NCI-H510A (cell line): ENCODE results near the gene ZMYM2.
"Not testable (repeated sequence)": the region's sequence is repeated elsewhere in the genome, so short reads cannot be mapped to it uniquely, and the experiment has no call there.

Source experiments
- DNase-seq: peaks from one replicate; lab custom pipeline; 2025; lab: John Stamatoyannopoulos, UW

Gene ZMYM2

DNA sequence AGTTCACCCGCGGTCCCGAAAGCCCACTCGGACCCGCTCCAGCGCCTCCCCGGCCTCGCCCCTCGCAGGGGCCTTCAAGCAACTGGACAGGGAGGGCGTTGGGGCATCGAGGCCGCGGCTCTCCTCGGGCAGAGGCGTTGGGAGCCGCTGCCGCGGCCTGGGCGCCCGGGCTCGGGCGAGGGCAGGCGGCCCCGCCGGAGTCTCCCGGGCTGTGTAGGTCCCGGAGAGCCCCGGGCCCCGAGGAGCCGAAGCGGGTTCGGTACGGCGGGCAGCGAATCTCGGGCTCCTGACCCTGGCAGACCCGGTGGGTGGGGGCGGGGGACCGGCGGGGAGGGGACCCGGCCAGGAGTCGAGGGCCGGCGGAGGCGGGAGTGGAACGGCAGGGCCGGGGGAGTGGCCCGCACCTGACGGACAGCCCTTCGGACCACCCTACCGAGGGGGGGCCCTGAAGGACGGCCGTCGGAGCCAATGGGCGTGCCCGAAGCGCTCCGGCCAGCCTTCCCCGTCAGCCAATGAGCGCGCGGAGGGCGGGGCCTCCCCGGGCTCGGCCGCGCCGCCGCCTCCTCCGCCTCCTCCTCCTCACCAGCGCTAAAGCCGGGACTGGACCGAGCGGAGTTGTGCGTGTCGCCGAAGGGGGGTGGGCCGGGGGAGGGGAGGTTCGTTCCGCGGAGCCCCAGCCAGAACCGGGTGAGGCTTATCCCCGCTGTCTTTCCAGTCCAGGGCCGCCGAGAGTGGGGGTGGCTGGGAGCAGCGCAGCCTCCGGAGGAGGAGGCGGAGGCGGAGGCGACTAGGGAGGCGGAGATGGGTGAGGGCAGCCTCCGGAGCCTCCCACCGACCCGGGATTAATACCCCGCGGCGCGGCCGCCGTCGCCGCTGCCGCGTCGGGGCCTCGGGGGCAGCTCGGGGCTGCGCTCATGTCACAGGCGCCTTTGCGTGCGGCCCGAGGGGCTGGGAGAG lies at the start of gene ZMYM2:
Gene ZMYM2, plus strand, starts transcription at position 573 of the 957 bp plus-strand sequence. CDS start 34,346 bp downstream, outside the sequence.
- DNase-seq: peak; percentile 91

DNA sequence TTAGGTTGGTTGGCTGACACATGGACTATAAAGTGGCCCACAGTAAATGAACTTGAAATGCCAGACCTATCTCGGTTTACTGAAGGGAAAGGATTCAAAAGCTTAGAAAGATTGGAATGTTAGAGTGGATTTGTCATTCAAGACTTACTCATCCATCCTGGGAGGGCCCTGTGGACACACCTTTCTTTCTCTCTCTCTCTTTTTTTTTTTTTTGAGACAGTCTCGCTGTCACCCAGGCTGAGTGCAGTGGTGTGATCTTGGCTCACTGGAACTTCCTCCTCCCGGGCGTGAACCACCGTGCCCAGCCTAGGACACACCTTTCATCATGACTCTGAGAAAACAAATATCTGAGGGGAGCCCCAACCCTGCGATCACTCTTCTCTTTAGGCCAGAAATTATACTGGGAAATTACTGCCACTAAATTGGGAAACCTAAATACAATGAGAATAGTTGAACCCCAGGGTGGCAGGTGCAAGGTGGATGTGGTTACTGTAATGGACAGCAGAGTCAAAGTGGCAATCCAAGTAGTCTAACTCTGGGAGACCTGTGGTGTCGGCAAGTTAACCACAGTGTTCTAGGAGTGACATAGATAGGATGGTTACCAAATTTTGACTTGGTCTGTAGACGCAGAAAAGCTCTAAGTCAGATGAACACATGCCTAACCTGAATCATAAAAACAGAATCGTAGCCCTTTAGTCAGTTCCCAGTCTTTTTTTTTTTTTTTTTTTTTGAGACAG lies 48.0 kb upstream of the ZMYM2 start:
- DNase-seq: no peak

DNA sequence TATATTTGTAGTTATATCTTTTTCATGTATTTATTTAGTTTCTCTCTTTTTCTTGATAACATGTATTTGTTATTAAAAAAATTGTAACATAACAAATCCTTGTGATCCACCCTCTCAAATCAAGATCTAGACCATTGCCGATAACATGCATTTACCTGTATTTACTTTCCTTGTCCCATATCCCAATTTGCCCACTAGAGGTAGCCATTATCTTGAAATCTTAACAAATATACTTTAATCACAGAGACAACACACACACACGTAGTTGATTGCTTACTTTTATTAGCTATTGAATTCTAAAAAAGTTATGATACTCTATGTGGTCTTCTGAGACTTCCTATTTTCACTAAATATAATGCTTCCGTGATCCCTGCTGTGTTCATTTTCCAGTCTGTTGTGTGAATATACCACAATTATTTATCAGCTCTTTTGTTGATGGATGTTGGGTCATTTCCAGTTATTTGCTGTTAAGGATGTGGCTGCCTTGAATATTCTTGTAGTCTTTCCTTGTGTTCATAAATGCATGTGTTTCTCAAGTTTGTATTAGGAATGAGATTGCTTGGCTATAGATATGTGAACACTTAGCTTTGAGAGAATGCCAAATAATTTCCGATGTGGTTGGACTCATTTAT lies 31.3 kb upstream of the ZMYM2 start:
- DNase-seq: no peak

DNA sequence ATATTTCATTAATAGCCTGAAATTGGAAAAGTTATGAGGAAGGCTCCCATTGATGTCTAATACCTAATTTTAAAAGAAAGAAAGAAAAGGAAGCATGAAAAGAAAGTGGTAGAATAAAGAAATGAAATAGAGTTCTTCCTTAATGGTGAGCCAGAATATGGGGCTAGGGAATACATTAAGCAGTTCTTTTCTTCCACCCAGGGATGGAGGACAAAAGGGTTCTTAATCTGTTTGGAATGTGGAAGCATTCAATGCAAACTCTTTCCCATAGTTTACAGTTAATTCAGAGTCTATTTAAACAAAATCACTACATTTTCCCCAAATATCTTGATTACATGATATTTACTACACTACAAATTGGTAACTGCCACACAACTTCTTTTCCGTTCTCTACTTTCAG lies 18.4 kb upstream of the ZMYM2 start:
- no peak for DNase-seq

DNA sequence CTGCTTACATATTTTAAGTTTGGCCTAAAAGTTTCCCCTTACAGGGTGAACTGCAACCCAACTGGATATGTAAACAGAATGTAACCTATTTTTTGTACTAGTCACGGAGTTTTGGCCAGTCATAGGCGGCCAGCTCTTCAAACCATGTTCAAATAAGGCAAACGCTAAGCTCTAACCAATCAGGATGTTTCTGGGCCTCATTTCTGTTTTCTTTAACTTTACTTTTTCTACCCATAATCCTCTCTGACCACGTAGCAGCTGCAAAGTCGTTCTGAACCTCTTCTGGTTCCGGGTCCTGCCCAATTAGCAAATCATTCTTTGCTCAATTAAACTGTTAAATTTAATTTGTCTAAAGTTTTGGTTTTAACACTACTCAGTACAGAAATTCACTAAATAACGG lies 8.2 kb upstream of the ZMYM2 start:
- DNase-seq: no peak

DNA sequence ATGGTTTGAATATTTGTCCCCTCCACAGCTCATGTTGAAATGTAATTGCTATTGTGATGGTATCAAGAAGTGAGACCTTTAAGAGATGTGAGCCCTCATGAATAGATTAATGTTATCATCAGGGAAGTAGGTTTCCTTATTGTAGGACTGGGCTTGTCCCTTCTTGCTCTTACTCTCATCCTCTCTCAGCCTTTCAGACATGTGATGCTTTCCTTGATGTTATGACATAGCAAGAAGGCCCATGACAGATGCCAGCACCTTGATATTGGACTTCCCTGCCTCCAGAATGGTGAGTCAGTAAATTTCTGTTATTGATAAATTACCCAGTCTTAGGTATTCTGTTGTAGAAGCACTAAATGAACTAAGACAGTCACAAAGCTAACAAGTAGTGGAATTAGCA lies 5.7 kb upstream of the ZMYM2 start:
- DNase-seq: no peak

DNA sequence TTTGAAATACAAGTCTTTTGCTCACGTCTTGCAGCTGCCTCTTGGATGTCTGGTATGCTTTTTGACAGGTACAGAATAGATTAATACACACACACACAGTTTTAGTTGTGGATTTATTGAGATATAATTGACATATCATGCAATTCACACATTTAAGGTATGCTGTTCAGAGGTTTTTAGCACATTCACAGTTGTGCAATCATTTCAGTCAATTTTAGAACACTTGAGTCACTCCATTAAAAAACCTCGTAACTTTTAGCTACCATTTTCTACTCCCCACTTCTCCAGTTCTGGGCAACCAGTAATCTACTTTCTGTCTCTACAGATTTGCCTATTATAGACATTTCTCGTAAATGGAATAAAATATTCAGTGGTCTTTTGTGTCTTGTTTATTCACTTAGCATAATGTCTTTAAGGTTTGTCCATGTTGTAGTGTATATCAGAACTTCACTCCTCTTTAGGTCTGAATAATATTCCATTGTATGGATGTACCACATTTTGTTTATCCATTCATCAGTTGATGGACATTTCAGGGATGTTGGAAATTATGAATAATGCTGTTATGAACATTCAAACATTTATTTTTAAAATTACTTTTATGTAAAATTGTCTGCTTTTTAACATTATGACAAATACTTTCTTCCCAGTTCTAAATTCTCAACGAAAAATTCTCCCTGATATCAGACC lies 2.5 kb upstream of the ZMYM2 start:
- no peak for DNase-seq

DNA sequence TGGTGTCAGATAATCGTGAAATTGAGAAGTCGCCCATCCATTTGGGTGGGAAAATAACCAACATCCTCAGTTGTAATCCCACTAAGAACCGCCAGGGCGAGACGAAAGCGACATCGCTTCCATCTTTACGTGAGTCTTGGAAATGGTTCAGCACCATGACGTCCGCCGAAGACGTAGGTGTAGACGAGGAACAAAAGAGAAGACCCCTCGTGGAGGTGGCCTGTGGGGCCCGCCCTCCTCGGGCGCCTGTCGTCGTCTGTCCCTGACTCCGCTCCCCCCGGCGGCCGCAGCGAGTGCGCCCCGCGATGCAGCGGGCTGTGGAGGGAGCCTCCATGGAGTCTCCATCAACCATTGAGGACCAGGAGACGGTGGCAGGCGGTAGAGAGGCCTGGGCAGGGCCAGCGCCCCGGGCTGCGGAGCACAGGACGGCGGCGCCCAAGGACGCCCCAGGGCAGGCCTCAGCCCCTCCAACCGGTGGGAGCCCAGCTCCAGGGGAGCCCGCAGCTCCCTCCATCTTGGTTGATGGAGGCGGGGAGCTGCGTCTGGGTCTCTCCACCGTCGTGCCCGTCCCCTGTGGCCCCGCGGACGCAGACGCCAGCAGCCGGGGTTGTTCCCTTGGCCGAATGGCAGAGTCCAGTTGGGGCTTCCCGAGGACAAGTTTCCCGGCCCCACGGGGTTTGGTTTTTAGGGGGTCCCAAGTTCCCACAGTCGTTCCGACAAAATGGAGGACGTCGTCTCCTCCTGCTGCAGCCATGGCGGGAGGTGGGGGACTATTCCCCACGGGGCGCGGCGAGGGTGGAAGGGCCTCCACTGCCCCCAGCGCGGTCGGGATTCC lies 990 bp upstream of the ZMYM2 start:
- peak; percentile 61 for DNase-seq

DNA sequence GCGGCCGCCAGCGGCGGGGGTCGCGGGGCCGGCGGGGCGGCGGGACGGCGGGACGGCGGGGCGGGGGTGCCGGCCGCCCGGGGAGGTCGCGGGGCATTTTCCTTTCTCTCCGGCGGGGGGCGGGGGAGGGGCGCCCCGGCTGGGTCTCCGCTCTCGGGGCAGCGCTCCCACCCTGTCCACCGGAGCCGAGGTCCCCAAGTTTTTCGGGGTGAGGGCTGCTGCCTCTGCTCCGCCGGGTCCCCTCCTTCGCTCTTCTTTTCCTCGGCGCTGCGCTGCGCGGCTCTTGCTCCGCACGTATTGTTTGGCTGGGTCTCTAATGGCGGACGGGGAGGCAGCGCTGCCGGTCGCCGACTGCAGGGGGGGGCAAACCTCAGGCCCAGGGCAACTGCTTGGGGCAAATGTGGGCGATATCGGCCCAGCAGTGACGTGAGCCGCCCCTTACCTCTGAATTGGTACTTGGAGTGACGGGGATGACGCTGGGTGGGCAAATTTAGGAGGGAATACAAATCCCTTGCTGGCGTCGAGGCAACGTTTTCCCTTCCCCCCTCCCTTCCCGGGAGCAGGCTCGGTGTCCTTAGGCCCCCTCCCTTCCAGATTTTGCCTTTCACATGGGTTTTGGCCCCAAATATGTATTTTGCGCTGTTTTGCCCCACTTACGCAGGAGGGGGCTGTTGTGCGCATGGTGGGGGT lies 759 bp downstream of the ZMYM2 start:
- DNase-seq: peak; percentile 20

DNA sequence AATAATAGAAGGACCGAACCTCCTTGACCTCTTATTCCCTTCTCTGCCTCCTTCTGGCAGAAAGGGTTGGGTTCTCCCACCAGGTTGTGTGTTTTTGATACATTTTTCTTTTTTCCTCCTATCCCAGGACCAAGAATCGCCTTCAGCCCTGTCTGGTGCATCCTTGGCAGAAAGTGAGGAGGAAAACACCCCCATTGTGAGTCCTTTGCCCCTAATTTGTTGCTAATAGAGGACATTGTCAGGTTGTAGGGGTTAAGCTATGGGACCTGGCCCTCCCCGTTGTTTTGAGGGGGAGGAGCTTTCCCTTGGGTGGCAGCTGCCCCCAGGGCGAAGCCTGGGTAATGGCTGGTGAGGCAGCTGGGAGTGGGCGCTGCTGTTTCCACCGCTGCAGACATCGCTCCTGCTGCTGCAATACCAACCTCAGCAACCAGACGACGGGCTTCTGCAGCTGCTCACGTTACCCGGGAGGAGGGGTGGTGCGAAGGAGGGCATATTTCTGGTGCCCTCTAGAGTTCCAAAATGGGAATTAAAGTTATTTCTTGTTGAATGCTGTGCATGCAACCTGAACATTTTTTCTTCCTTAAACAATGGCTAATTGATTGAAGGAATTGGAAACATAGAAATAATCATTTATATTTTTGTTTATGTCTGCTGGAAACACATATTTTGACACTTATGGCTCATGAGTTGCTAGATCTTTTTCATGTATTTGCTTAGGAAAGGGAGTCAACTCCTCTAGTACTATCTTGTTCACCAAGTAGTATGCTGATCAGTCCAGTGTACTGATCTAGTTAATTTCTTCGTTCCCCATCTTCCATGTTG lies 1.5 kb downstream of the ZMYM2 start:
- DNase-seq: peak; percentile 86

DNA sequence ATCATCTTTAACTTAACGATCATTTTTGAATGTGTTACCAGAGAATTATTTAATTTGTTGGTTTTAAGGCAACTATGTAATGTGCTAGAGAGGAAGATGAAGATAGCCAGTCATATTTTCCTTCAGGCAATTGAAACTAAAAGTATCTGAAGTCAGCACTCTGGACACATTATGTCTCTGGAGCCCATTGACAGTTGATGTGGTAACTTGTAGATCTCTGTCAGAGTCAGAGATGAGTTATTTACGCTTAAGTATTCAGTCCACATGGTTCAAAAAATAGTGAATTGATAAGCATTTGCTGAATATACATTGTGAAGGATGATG lies 2.1 kb downstream of the ZMYM2 start:
- no peak for DNase-seq

DNA sequence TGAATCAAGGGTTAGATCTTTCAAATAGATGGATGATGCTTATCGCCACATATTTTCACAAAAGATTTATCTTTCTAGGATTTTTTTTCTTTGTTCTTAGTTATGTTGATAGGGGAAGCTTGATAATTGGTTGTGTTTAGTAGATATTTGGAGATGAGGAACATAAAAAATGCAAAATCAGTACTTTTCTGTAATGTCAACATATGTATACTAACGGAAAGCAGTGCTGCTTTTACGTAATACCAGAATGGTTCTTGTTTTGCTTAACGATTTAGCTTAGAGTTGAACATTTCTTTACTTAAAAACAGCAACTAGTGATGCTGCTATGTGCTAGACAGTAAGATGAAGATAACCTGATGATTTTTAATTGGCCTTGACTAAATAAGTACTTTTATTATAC lies 3.0 kb downstream of the ZMYM2 start:
- DNase-seq: no peak

DNA sequence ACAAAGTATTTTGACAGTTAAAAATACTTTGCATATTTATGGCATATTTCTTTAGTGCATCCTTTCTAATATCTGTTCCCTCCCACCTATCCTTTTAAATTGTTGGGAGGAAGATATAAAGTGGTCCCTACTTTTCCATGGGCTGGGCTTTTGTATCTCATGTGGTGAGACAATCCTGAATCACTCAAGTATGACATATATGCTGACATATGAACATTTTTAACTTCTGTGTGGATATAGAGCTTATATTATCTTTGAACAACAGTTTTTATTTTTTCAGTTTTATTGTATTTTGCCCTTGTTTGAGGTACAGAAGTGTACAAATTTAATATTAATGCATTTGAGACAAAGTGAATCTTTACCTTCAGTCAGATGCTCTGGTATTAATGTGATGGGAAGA lies 3.4 kb downstream of the ZMYM2 start:
- no peak for DNase-seq

DNA sequence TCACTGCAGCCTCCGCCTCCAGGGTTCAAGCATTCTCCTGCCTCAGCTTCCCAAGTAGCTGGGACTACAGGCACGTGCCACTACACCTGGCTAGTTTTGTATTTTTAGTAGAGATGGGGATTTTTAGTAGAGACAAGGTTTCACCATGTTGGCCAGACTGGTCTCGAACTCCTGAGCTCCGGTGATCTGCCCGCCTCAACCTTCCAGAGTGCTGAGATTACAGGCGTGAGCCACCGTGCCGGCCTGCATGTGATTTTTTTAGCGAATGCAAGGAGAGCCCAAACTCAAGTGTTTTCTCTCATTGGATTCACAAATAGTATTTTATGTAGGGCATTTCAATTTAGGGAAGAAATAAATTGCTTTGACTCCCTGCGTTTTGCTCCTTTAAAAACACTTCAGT lies 4.4 kb downstream of the ZMYM2 start:
- no peak for DNase-seq

DNA sequence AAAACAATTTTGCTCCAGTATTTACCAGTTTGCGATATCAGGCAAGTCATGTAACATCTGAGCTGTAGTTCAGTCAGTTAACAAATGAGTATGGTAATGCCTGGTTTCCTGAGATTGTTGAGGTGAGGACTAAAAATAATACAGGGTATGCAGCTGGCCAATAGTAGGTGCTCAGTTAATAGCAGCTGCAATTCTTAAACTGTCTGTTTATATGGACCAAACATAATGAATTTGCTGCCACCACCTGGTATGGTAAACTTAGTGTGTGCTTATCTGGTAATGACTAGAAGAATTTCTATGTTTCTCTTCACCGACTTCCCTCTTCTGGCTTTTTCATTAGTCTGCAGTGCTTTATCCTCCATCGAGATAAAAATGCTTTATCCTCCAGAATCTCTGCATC lies 9.1 kb downstream of the ZMYM2 start:
- DNase-seq: no peak

DNA sequence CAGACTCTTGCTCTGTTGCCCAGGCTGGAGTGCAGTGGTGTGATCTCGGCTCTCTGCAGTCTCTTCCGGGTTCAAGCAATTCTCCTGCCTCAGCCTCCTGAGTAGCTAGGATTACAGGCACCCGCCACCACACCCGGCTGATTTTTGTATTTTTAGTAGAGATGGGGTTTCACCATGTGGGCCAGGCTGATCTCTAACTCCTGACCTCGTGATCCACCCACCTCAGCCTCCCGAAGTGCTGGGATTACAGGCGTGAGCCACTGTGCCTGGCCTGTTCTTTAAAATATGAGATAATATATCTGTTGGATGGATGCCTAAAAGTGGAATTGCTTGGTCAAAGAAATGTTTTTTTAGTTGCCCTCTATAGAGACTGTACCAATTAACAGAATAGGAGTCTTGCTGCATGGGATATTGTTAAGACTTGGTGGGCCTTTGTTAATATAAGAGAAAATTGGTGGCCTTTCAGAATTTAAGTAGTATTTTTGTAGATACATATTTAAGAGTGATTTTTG lies 16.0 kb downstream of the ZMYM2 start:
- DNase-seq: not testable (repeated sequence)

DNA sequence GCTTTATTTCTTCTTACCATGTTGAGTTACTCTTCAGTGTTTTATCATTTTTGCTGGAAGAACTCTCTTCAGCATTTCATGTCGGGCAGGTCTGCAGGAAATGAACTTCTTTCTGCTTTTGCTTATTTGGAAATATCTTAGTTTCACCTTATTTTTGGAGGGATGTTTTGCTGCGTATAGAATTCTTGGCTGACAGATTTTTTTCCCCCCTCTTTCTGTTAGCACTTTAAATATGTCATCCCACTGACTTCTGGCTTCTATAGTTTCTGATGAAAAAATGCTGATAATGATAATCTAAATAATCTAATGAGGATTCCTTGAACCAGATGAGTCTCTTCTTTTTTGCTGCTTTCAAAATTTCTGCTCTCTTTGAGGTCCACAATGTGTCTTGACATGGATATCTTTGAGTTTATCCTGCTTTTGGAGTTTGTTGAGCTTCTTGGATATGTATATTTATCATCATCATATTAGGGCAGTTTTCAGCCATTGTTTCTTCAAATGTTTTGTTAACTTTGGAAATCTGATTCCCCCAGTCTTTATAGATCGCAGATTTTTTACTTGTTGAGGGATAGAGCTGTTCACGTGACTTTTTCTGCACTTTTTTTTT lies 20.4 kb downstream of the ZMYM2 start:
- DNase-seq: no peak

DNA sequence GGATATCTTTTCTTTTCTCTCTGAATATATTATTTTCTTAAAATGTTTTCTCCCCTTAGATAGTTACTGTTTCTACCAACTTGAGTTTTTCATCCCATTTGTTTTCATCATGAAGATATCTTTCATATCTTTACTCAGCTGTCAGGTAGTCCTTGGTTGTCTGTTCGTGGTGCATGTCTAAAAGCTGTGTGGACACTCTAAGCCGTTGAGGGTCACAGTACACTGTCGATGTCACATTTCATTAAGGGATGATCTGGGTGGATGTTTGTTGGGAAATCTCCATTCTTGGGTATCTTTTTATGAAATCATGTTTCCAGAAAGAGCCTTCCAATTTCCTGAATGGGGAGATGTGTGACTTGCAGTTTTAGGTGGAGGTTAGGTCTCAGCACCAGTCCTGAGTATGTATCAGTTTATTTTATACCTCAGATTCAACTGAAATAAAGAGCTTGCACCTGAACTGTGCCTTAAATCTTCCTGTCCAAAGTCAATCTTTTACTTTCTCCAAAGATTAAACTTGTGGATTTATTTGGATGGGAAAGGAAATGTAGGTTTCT lies 23.2 kb downstream of the ZMYM2 start:
- no peak for DNase-seq
